ENCODE results near the gene FYB2.

Gene FYB2

DNA sequence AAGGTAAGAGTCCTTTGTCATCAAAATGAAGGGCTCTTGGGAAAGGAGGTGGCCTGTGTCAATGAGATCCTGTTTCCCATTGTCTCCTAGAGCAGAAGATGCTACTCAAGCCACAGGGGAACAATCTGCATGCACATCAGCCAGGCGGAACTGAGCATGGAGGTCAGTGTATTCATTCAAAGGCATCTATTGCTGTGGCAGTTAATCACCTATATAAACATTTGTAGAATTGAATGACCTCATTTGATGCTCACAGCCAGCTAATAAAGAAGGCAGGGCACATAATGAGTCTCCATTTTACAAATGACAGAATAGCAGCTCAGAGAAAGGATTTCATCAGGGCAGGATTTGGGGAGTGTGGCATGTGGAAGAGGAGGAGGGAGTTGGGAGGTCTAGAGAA, 5.7 kb upstream of the FYB2 start:
- no peak for DNase-seq (ENCODE audit: low read depth)
- H3K4me3 ChIP-seq (ENCODE audit: low read depth, low read length) = no peak overlapping the region
- TF ChIP-seq, protein P1, sequence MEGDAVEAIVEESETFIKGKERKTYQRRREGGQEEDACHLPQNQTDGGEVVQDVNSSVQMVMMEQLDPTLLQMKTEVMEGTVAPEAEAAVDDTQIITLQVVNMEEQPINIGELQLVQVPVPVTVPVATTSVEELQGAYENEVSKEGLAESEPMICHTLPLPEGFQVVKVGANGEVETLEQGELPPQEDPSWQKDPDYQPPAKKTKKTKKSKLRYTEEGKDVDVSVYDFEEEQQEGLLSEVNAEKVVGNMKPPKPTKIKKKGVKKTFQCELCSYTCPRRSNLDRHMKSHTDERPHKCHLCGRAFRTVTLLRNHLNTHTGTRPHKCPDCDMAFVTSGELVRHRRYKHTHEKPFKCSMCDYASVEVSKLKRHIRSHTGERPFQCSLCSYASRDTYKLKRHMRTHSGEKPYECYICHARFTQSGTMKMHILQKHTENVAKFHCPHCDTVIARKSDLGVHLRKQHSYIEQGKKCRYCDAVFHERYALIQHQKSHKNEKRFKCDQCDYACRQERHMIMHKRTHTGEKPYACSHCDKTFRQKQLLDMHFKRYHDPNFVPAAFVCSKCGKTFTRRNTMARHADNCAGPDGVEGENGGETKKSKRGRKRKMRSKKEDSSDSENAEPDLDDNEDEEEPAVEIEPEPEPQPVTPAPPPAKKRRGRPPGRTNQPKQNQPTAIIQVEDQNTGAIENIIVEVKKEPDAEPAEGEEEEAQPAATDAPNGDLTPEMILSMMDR (IDR thresholded peaks at IDR 0.05; ENCODE audit: low read depth, low read length, missing control alignments) = no peak

DNA sequence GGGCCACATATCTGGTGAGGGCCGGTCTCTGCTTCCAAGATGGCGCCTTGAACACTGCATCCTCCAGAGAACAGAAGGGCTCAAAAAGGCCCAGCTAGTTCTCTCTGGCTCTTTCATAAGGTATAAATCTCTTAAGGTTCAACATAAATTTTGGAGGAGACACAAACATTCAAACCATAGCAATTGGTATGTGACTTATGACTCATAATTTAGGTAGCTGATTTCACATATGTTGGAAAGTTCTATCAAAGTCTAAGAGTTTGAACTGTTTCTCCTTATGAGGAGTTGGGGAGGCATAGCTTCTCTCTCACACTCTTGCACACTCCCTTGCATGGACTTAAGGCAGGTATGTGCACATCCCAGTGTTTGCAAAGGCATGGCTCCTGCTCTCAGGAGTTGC, 5.1 kb upstream of the FYB2 start:
- DNase-seq (ENCODE audit: low read depth) = no peak
- TF ChIP-seq, protein P1 (IDR thresholded peaks at IDR 0.05; ENCODE audit: low read depth, low read length, missing control alignments) = no peak
- no peak overlapping the region for H3K4me3 ChIP-seq (ENCODE audit: low read depth, low read length)

DNA sequence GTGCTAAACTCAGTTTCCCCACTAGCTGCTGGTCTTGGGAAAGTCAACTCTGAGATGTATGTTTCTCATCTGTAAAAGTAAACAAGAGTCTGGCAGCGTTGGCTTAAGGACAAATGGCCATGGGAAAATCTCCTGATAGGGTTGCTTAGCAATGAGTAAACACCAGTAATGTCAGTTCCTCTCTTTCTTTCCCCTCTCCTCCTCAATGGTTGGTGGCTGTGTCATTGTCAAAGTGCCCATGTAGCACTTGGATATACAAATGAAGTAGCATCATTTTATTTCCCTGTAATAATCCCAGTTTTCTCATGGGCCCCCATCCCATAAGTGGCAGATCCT, 2.2 kb upstream of the FYB2 start:
- TF ChIP-seq, protein P1 (IDR thresholded peaks at IDR 0.05; ENCODE audit: low read depth, low read length, missing control alignments) = no peak
- no peak overlapping the region for H3K4me3 ChIP-seq (ENCODE audit: low read depth, low read length)
- DNase-seq (ENCODE audit: low read depth) = no peak

DNA sequence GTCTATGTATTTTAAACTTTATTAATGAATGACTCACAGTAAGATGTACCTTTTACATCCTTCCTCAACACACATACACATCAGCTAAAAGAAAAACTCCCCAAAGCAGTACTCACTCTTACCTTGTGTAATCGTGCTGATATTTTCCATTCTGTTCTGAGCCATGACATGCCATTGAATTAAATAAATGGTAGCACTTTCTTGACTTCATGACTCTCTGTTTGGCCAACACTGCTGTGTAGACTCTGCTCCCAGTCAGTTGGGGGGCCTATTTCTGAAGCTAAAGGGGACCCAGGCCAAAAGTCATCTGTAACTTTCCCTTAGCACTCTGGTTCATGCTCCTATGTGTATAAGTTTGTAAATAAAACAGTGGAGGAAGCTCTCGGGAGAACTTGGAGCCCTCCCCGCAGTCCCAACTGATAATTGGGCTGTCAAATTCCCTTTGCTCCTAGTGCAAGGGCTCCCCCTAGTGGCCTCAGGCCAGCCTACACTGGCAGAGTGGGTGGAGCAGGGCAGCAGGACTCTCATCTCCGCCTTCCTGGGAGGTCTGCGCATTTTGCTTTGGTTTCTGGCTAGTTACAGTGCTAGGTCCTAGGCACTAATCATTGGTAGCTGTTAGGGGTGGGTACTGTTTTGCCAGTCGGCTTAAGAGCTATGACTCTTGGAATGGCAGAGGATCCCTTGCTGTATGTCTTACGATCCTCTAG, 1.7 kb upstream of the FYB2 start:
- H3K4me3 ChIP-seq (ENCODE audit: low read depth, low read length) = no peak overlapping the region
- TF ChIP-seq, protein P1 (IDR thresholded peaks at IDR 0.05; ENCODE audit: low read depth, low read length, missing control alignments) = peak; percentile 98
- peak; percentile 26 for DNase-seq (ENCODE audit: low read depth)

DNA sequence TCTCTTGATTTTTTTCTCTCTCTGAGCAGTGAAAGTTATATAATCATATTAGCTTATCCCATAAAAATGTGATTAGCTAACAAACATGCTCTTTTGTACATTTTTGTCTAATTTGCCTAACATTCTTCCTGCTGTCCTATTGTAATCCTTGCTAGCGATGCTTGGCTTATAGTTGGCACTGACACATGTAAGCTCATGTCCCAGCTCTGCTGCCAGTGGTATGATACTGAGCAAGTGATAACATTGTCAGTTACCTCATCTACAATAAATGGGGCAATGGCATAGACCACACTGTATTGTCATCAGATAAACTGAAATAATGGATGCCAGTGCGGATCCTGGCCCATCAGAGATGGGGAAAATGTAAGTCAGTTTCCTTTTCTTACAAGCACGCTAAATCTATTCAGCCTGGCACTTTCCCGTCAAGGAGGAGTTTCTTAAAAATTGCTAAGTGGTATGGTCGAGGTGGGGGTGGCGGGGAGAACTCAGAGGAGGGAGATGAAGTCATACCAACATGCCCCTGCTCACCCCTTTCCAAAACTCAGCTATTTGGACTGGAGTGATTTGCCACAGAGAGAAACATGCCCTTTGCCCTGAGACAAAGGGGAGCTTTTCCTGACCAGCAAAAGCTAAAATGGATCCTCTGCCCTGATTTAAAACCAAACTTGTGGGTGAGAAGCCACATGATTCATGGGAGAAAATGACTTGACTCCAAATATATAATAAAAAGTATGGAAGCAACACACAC, 1.3 kb downstream of the FYB2 start:
- TF ChIP-seq, protein P1 (IDR thresholded peaks at IDR 0.05; ENCODE audit: low read depth, low read length, missing control alignments) = no peak
- no peak for DNase-seq (ENCODE audit: low read depth)
- no peak overlapping the region for H3K4me3 ChIP-seq (ENCODE audit: low read depth, low read length)

DNA sequence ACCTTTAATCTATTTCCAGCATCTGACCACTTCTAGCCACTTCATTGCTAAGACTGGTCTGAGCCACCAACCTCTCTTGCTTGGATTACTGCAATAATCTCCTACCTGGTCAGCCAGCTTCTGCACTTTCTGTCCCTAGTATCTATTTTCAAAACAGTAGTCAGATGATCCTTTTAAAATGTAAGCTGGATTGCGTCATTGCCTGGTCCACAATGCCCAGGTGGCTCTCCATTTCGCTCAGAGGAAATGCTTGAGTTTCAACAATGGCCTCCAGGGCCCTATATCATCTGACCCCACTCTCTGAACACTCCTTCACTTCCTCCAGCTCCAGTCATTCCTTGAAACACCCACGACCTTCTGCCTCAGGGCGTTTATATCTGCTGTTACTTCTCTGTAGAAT, 2.3 kb downstream of the FYB2 start:
- DNase-seq (ENCODE audit: low read depth) = peak; percentile 48
- TF ChIP-seq, protein P1 (IDR thresholded peaks at IDR 0.05; ENCODE audit: low read depth, low read length, missing control alignments) = no peak
- no peak overlapping the region for H3K4me3 ChIP-seq (ENCODE audit: low read depth, low read length)
